ENCODE measurements around the gene GNG12. TPM values are rescaled to one million over a fixed set of nuclear protein-coding genes. Genes with fewer than 3 reads are reported as not detected.

GNG12 gene
- total RNA-seq, 1 experiment from 2014 or later = 70.0 TPM

- TF ChIP-seq CTCF (IDR thresholded peaks at IDR 0.05) = no peak
- TF ChIP-seq REST (IDR thresholded peaks at IDR 0.05; ENCODE audit: insufficient read depth in 1 of 2, low read depth in 2 of 2, low read length in 1 of 2) = no peak
- no peak for TF ChIP-seq SIN3A (IDR thresholded peaks at IDR 0.05; ENCODE audit: borderline replicate concordance, insufficient read depth, low read depth, low read length)
- no peak for TF ChIP-seq POLR2AphosphoS5 (IDR thresholded peaks at IDR 0.05; ENCODE audit: low read depth, low read length)
- no peak for TF ChIP-seq TCF7L2 (IDR thresholded peaks at IDR 0.05; ENCODE audit: low read depth, low read length)
- no peak overlapping the region for H3K4me3 ChIP-seq (ENCODE audit: low read depth in 2 of 2, low read length in 2 of 2)
- DNase-seq (ENCODE audit: low read depth, low spot score) (no peak), ATAC-seq (no peak)
- in situ Hi-C loops (cut with HindIII; ENCODE audit: low pct_unique_long_range_greater_than_20kb, low sequenced_read_pairs) = no loop called here
- H3K27ac ChIP-seq (ENCODE audit: low read length) = no peak overlapping the region
- intact Hi-C loops (cut with micrococcal nuclease; ENCODE audit: unreplicated experiment) = no loop called here
- H3K36me3 ChIP-seq (ENCODE audit: control insufficient read depth, insufficient read depth, low read length) = no peaks in the 10 kb centered on the region
- ChIA-PET POLR2A (no interaction called here), CTCF (no interaction called here)
- no peaks in the 10 kb centered on the region for H3K27me3 ChIP-seq (ENCODE audit: control insufficient read depth, insufficient read depth, low read length)
- peaks cover 7% of the 10 kb centered on the region for H3K4me1 ChIP-seq (ENCODE audit: control insufficient read depth, insufficient read depth, low read length)
- H3K9me3 ChIP-seq (ENCODE audit: control insufficient read depth, insufficient read depth, low read depth, low read length) = no peaks in the 10 kb centered on the region
- no TSS peak for BruUV-seq (replicated peaks)
Observed at GRCh38 chr1:67809887-67810286, 23.4 kb downstream of the GNG12 start.

- POLR2A ChIA-PET = no interaction called here
- Histone ChIP-seq H3K4me3 (ENCODE audit: low read depth in 2 of 2, low read length in 2 of 2) (no peak overlapping the region), H3K27ac (ENCODE audit: low read length) (no peak overlapping the region), H3K27me3 (ENCODE audit: control insufficient read depth, insufficient read depth, low read length) (no peaks in the 10 kb centered on the region), H3K36me3 (ENCODE audit: control insufficient read depth, insufficient read depth, low read length) (no peaks in the 10 kb centered on the region), H3K4me1 (ENCODE audit: control insufficient read depth, insufficient read depth, low read length) (peaks cover 12% of the 10 kb centered on the region; the same call in 1 of the 2 replicates), H3K9me3 (ENCODE audit: control insufficient read depth, insufficient read depth, low read depth, low read length) (no peaks in the 10 kb centered on the region)
- no peak for ATAC-seq
- no peak for DNase-seq (ENCODE audit: low read depth, low spot score)
- intact Hi-C loops (cut with micrococcal nuclease; ENCODE audit: unreplicated experiment) (loop anchor here (2.0 kb wide), 1 partner anchor 14 kb away; no protein-coding TSS in a partner anchor), in situ Hi-C loops (cut with HindIII; ENCODE audit: low pct_unique_long_range_greater_than_20kb, low sequenced_read_pairs) (no loop called here)
- TF ChIP-seq POLR2AphosphoS5 (IDR thresholded peaks at IDR 0.05; ENCODE audit: low read depth, low read length) (no peak), REST (IDR thresholded peaks at IDR 0.05; ENCODE audit: insufficient read depth in 1 of 2, low read depth in 2 of 2, low read length in 1 of 2) (no peak)
- no TSS peak for BruUV-seq (replicated peaks)
- CTCF ChIA-PET = no interaction called here
Observed at GRCh38 chr1:67807282-67807681, 26.0 kb downstream of the GNG12 start.

Data from Panc1 (cell line).